NCI-H2029 (cell line): ENCODE measurements around the gene GDF11.
A peak's percentile ranks its signal among the peaks of the same experiment; 100 is the strongest.

ENCODE experiments used
- DNase-seq: peaks from one replicate; lab custom pipeline; 2025; lab: John Stamatoyannopoulos, UW

GDF11 gene

GRCh38 chr12:55723516-55724225, 19.3 kb upstream of the GDF11 start:
- DNase-seq, result no peak

GRCh38 chr12:55724226-55724939, 18.5 kb upstream of the GDF11 start:
- no peak for DNase-seq

GRCh38 chr12:55724940-55725309, 18.0 kb upstream of the GDF11 start:
- DNase-seq, result no peak

GRCh38 chr12:55725556-55725955, 17.4 kb upstream of the GDF11 start:
- DNase-seq, result no peak

- no peak for DNase-seq
These were observed 16.0 kb upstream of the GDF11 start for GRCh38 chr12:55726971-55727370.

GRCh38 chr12:55727643-55728185, 15.2 kb upstream of the GDF11 start:
- DNase-seq, result no peak

- DNase-seq, result peak; percentile 43
These were observed 14.6 kb upstream of the GDF11 start for GRCh38 chr12:55728186-55728938.

- peak; percentile 82 for DNase-seq
These were observed 13.7 kb upstream of the GDF11 start, which contains the start of gene CD63 for GRCh38 chr12:55728939-55729818. TSS of gene CD63 (minus strand) at chr12:55729009. CDS start at chr12:55728341, 668 bp downstream.

GRCh38 chr12:55729819-55730818, 12.8 kb upstream of the GDF11 start:
- DNase-seq, result no peak

GRCh38 chr12:55732288-55732687, 10.6 kb upstream of the GDF11 start:
- DNase-seq, result no peak

- DNase-seq, result no peak
These were observed 9.8 kb upstream of the GDF11 start for GRCh38 chr12:55733021-55733555.

GRCh38 chr12:55733858-55734257, 9.1 kb upstream of the GDF11 start:
- DNase-seq, result no peak

- no peak for DNase-seq
These were observed 8.3 kb upstream of the GDF11 start for GRCh38 chr12:55734595-55734994.

GRCh38 chr12:55736076-55736475, 6.8 kb upstream of the GDF11 start:
- DNase-seq, result no peak

- DNase-seq, result peak; percentile 80
These were observed 5.9 kb upstream of the GDF11 start for GRCh38 chr12:55736780-55737580.

GRCh38 chr12:55737581-55738122, 5.3 kb upstream of the GDF11 start:
- DNase-seq, result no peak

GRCh38 chr12:55738123-55739024, 4.5 kb upstream of the GDF11 start:
- DNase-seq, result peak; percentile 75

- DNase-seq, result no peak
These were observed 3.9 kb upstream of the GDF11 start for GRCh38 chr12:55739025-55739378.
